ENCODE data around the gene YPEL2.
A peak's percentile ranks its signal among the peaks of the same experiment; 100 is the strongest.

The YPEL2 gene

DNA sequence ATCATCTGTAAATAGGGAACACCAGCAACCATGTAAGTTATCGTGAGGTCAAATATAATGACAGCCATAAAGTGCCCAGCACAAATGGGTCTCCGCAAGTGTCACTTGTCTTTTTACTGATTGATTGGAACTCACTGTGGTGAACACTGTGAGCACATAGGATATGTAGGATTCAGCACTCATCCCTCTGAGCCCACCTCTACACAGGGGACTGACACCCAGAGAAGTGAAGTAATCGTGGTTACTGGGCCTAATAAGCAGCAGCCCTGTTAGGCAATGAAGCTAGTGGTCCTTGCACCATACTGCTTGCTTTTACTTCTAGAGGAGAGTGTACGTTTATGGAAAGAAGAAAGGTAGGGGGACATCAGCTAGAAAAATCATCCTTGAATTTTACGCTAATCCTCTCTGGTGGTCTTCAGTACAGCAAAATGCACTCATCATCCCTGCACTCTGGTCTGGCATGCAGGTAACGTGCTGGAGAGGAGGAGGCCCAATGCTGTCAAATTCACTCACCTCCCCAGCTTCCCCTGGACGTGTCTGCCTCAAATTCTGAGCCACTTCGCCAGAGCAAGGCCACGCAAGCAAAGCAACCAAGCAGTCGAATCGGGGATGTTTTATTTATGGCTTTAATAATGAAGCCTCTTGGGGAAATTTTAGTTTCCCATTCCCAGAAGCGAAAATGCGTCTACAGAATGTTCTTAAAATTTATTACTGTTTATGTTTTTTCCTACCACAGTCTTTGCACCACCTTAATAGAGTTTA is 74.7 kb downstream of the YPEL2 start:
- no peak overlapping the region for H2AK5ac ChIP-seq (ENCODE audit: low read length)
- H4K12ac ChIP-seq (ENCODE audit: low read depth, low read length), result no peak overlapping the region
- no peak overlapping the region for H3K9ac ChIP-seq (ENCODE audit: low read length)
- H3K18ac ChIP-seq (ENCODE audit: low read length), result no peak overlapping the region
- H3K36me3 ChIP-seq (ENCODE audit: control insufficient read depth in 1 of 2, insufficient read depth in 2 of 2, low read length in 2 of 2), result peaks cover 10 to 22% of the 10 kb centered on the region in 2 experiments
- H2BK12ac ChIP-seq (ENCODE audit: low read length), result no peak overlapping the region
- H3K27ac ChIP-seq (ENCODE audit: low read depth, low read length), result no peak overlapping the region
- H4K91ac ChIP-seq (ENCODE audit: low read depth, low read length), result no peak overlapping the region
- no peak overlapping the region for H2BK5ac ChIP-seq (ENCODE audit: low read depth, low read length, poor library complexity)
- no peak overlapping the region for H3K4ac ChIP-seq (ENCODE audit: low read depth, low read length)
- no peak overlapping the region for H3K4me2 ChIP-seq (ENCODE audit: low read length)
- DNase-seq, result no peak
- H2BK120ac ChIP-seq (ENCODE audit: insufficient read depth, low read length, poor library complexity), result no peak overlapping the region
- no peak overlapping the region for H2AFZ ChIP-seq (ENCODE audit: insufficient read depth, low read length, poor library complexity)
- no peaks in the 10 kb centered on the region for H3K79me2 ChIP-seq (ENCODE audit: control insufficient read depth, insufficient read depth, low read length, poor library complexity)
- H3K14ac ChIP-seq (ENCODE audit: low read length), result no peak overlapping the region
- no peak overlapping the region for H3K4me3 ChIP-seq (ENCODE audit: low read depth, low read length)
- H4K8ac ChIP-seq (ENCODE audit: low read depth, low read length), result no peak overlapping the region
- H3K9me3 ChIP-seq (ENCODE audit: insufficient read depth, low read depth, low read length), result peaks cover 2% of the 10 kb centered on the region
- no CpG with 5 or more reads among the region's 13 CpGs for WGBS (ENCODE audit: extremely low coverage, insufficient coverage, insufficient read length)
- peaks cover 2% of the 10 kb centered on the region for H3K79me1 ChIP-seq (ENCODE audit: low read length)
- H3K23ac ChIP-seq (ENCODE audit: low read length), result no peak overlapping the region
- peaks cover 5 to 7% of the 10 kb centered on the region in 2 experiments for H3K4me1 ChIP-seq (ENCODE audit: control insufficient read depth in 1 of 2, insufficient read depth in 2 of 2, low read length in 2 of 2)
- no peaks in the 10 kb centered on the region for H3K27me3 ChIP-seq (ENCODE audit: insufficient read depth, low read length)

DNA sequence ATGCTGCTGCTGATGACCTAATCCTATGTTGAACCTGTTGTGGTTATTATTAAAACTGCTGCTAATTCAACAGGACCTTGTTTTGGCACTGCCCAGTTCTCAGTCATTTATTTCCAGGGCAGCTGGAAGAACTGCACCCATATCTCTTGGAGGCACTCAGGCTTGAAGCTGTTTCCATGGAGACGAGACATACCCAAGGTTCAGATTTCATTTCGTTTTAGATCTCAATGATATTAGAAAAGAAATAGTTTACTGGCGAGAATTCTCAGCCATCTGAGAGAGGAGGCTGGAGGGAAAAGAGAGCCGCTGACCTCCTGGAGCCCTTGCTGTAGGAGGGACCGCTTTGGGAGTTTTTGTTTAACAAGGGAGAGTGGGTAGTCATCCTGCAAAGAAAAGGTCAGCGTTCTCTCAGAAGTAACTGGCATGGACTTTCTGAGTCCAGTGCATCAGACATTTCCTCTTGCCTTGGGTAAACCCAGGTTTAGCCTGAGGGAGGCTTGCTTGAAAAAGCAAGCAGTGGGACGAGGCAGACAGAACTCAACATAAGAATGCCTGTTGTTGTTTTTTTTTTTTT is 75.4 kb downstream of the YPEL2 start:
- H4K91ac ChIP-seq (ENCODE audit: low read depth, low read length), result peak overlapping the region; percentile 22
- H3K9me3 ChIP-seq (ENCODE audit: insufficient read depth, low read depth, low read length), result peaks cover 2% of the 10 kb centered on the region

GRCh38 chr17:59409336-59410048 is 78.0 kb downstream of the YPEL2 start:
- H3K14ac ChIP-seq (ENCODE audit: low read length), result no peak overlapping the region
- no peaks in the 10 kb centered on the region for H3K79me2 ChIP-seq (ENCODE audit: control insufficient read depth, insufficient read depth, low read length, poor library complexity)
- no peak overlapping the region for H3K23ac ChIP-seq (ENCODE audit: low read length)
- no peak overlapping the region for H4K8ac ChIP-seq (ENCODE audit: low read depth, low read length)
- peaks cover 2 to 13% of the 10 kb centered on the region in 2 experiments for H3K36me3 ChIP-seq (ENCODE audit: control insufficient read depth in 1 of 2, insufficient read depth in 2 of 2, low read length in 2 of 2)
- no peak overlapping the region for H4K12ac ChIP-seq (ENCODE audit: low read depth, low read length)
- no peak overlapping the region for H3K18ac ChIP-seq (ENCODE audit: low read length)
- H3K27me3 ChIP-seq (ENCODE audit: insufficient read depth, low read length), result no peaks in the 10 kb centered on the region
- no peak overlapping the region for H3K4me2 ChIP-seq (ENCODE audit: low read length)
- no peak overlapping the region for H3K4me3 ChIP-seq (ENCODE audit: low read depth, low read length)
- H3K9ac ChIP-seq (ENCODE audit: low read length), result no peak overlapping the region
- no peak overlapping the region for H2BK12ac ChIP-seq (ENCODE audit: low read length)
- H3K4me1 ChIP-seq (ENCODE audit: control insufficient read depth in 1 of 2, insufficient read depth in 2 of 2, low read length in 2 of 2), result peaks cover 5 to 7% of the 10 kb centered on the region in 2 experiments
- H3K79me1 ChIP-seq (ENCODE audit: low read length), result peaks cover 2% of the 10 kb centered on the region
- H3K4ac ChIP-seq (ENCODE audit: low read depth, low read length), result no peak overlapping the region
- peaks cover 2% of the 10 kb centered on the region for H3K9me3 ChIP-seq (ENCODE audit: insufficient read depth, low read depth, low read length)
- H2AFZ ChIP-seq (ENCODE audit: insufficient read depth, low read length, poor library complexity), result no peak overlapping the region
- no peak overlapping the region for H2BK5ac ChIP-seq (ENCODE audit: low read depth, low read length, poor library complexity)
- no peak overlapping the region for H2AK5ac ChIP-seq (ENCODE audit: low read length)
- WGBS (ENCODE audit: extremely low coverage, insufficient coverage, insufficient read length), result no CpG with 5 or more reads among the region's 3 CpGs
- no peak for DNase-seq
- H3K27ac ChIP-seq (ENCODE audit: low read depth, low read length), result no peak overlapping the region
- H2BK120ac ChIP-seq (ENCODE audit: insufficient read depth, low read length, poor library complexity), result no peak overlapping the region
- H4K91ac ChIP-seq (ENCODE audit: low read depth, low read length), result no peak overlapping the region

More for the DNA sequence above, 75.4 kb downstream of the YPEL2 start:
- Histone ChIP-seq H3K4me3 (ENCODE audit: low read depth, low read length) (no peak overlapping the region), H3K27me3 (ENCODE audit: insufficient read depth, low read length) (no peaks in the 10 kb centered on the region), H3K23ac (ENCODE audit: low read length) (no peak overlapping the region), H3K27ac (ENCODE audit: low read depth, low read length) (peak overlapping the region; percentile 18), H4K12ac (ENCODE audit: low read depth, low read length) (no peak overlapping the region), H2BK120ac (ENCODE audit: insufficient read depth, low read length, poor library complexity) (no peak overlapping the region), H3K4me1 (ENCODE audit: control insufficient read depth in 1 of 2, insufficient read depth in 2 of 2, low read length in 2 of 2) (peaks cover 5 to 7% of the 10 kb centered on the region in 2 experiments), H3K4me2 (ENCODE audit: low read length) (no peak overlapping the region), H2AK5ac (ENCODE audit: low read length) (no peak overlapping the region), H3K79me1 (ENCODE audit: low read length) (peaks cover 2% of the 10 kb centered on the region), H4K8ac (ENCODE audit: low read depth, low read length) (no peak overlapping the region), H3K79me2 (ENCODE audit: control insufficient read depth, insufficient read depth, low read length, poor library complexity) (no peaks in the 10 kb centered on the region), H2AFZ (ENCODE audit: insufficient read depth, low read length, poor library complexity) (no peak overlapping the region), H3K9ac (ENCODE audit: low read length) (no peak overlapping the region), H2BK5ac (ENCODE audit: low read depth, low read length, poor library complexity) (no peak overlapping the region), H3K14ac (ENCODE audit: low read length) (no peak overlapping the region), H3K18ac (ENCODE audit: low read length) (no peak overlapping the region), H3K4ac (ENCODE audit: low read depth, low read length) (no peak overlapping the region), H3K36me3 (ENCODE audit: control insufficient read depth in 1 of 2, insufficient read depth in 2 of 2, low read length in 2 of 2) (peaks cover 10 to 22% of the 10 kb centered on the region in 2 experiments), H2BK12ac (ENCODE audit: low read length) (no peak overlapping the region)
- DNase-seq, result peak in 1 of 2 donors; percentile 65
- no CpG with 5 or more reads among the region's 7 CpGs for WGBS (ENCODE audit: extremely low coverage, insufficient coverage, insufficient read length)

- Histone ChIP-seq H2BK12ac (ENCODE audit: low read length) (no peak overlapping the region), H3K36me3 (ENCODE audit: control insufficient read depth in 1 of 2, insufficient read depth in 2 of 2, low read length in 2 of 2) (peaks cover 2 to 11% of the 10 kb centered on the region in 2 experiments), H3K18ac (ENCODE audit: low read length) (no peak overlapping the region), H2BK5ac (ENCODE audit: low read depth, low read length, poor library complexity) (no peak overlapping the region), H3K14ac (ENCODE audit: low read length) (no peak overlapping the region), H2AFZ (ENCODE audit: insufficient read depth, low read length, poor library complexity) (no peak overlapping the region), H3K4ac (ENCODE audit: low read depth, low read length) (no peak overlapping the region), H3K79me1 (ENCODE audit: low read length) (peaks cover 2% of the 10 kb centered on the region), H3K9me3 (ENCODE audit: insufficient read depth, low read depth, low read length) (peaks cover 2% of the 10 kb centered on the region), H3K4me2 (ENCODE audit: low read length) (no peak overlapping the region), H3K4me3 (ENCODE audit: low read depth, low read length) (no peak overlapping the region), H2BK120ac (ENCODE audit: insufficient read depth, low read length, poor library complexity) (no peak overlapping the region), H4K12ac (ENCODE audit: low read depth, low read length) (no peak overlapping the region), H3K9ac (ENCODE audit: low read length) (no peak overlapping the region), H3K27ac (ENCODE audit: low read depth, low read length) (no peak overlapping the region), H4K91ac (ENCODE audit: low read depth, low read length) (no peak overlapping the region), H3K4me1 (ENCODE audit: control insufficient read depth in 1 of 2, insufficient read depth in 2 of 2, low read length in 2 of 2) (peaks cover 5 to 7% of the 10 kb centered on the region in 2 experiments), H3K27me3 (ENCODE audit: insufficient read depth, low read length) (no peaks in the 10 kb centered on the region), H2AK5ac (ENCODE audit: low read length) (no peak overlapping the region), H3K79me2 (ENCODE audit: control insufficient read depth, insufficient read depth, low read length, poor library complexity) (no peaks in the 10 kb centered on the region), H3K23ac (ENCODE audit: low read length) (no peak overlapping the region), H4K8ac (ENCODE audit: low read depth, low read length) (no peak overlapping the region)
- no peak for DNase-seq
- no CpG with 5 or more reads among the region's 4 CpGs for WGBS (ENCODE audit: extremely low coverage, insufficient coverage, insufficient read length)
Observed at GRCh38 chr17:59410049-59410437, 78.6 kb downstream of the YPEL2 start.
